GM12865 (cell line): Measurements from ENCODE around the gene IBA57.
"Not testable (repeated sequence)": the region's sequence is repeated elsewhere in the genome, so short reads cannot be mapped to it uniquely, and the experiment has no call there.

Experiments
- DNase-seq: peaks from one replicate; pipeline ENCODE4 v3.0.0; 2010; ENCODE audit warnings: low read depth
- H3K4me3 ChIP-seq: 2 replicates; pipeline ENCODE4 v1.5.1; 2011; ENCODE audit warnings: mild to moderate bottlenecking, low read depth, low read length, control low read depth
- CTCF ChIP-seq: IDR thresholded peaks from 2 replicates; pipeline ENCODE4 v1.5.1; 2011; ENCODE audit warnings: low read length, control low read depth, low read depth, inconsistent platforms; ENCODE audit not compliant: insufficient read depth; ENCODE audit errors: missing control alignments

Gene IBA57

GRCh38 chr1:228217551-228218344, 52.1 kb downstream of the IBA57 start:
- no peak for DNase-seq
- TF ChIP-seq CTCF: no peak
- no peak overlapping the region for H3K4me3 ChIP-seq

DNA sequence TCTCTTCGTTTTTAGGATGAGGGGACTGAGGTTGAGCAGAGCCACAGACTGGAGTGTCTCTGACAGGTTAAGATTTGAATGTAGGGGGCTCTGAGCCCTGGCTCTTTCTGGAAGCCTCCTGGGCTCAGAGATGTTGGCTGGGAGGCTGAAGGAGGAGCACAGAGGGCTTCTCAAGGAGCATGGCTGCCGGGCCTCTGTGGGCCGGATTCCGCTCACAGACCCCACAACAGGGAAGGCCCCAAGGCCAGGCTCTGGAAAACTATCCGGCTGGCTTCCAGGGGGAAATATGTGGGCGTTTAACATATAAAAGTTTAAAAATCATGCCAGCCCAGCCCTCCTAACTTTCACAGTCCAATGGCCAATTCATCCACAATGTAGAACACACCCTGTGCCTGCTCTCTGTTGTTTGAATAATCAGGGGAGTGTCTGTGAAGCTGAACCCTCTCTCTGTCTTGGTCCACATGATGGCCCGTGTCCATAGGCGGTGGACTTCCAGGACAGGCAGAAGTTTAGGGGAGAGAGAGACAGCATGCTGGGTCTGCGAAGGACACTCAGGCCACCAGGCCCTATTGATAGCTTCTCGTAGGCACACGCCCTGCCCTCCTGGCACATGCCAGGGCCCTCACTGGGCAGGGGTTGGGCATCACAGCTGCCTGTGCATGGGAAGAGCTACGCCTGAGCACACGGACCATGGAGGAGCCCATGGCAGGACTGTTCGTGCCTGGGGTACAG, 53.1 kb downstream of the IBA57 start:
- H3K4me3 ChIP-seq: no peak overlapping the region
- DNase-seq: no peak
- TF ChIP-seq CTCF: no peak

- TF ChIP-seq CTCF: no peak
Measured at GRCh38 chr1:228219245-228219961, 53.8 kb downstream of the IBA57 start.

DNA sequence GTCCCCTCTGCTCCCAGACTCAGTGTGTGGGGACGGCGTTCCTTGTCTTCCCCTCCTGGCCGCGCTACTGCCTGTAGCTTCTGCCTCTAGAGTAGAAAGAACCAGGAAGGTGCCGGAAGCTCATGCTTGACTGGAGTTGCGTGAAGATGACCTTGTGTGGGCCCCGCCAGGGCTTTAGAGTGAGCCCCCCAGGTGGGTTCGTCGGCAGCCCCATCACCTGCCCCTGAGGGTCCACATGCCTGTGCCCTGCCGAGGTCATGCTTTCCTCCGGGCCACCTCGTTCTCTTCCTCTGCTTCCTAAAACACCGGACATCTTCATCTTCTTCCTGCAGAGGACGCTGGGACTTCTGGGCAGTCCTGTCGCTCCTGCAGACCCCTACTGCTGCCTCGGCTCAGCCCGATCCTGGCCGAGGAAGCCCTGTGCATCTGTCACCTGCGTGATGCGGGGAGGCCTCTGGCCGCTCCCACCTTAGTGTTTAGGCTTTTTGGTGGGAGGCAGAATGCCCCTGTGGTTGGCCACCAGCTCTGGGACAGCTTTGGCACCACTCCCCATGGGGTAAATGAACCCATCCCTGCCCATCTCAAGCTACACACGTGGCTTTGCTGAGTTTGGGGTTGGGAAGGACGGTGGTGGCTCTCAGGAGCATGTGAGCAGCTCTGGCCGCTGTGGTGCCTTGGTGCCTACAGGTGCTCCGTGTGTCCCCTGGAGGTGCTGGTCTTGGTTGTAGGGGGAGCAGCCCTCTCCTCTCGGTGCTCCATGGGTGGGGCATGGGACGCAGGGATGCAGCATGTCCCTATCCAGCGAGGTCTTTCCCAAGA, 54.6 kb downstream of the IBA57 start:
- DNase-seq: no peak
- H3K4me3 ChIP-seq: no peak overlapping the region
- TF ChIP-seq CTCF: no peak

More at GRCh38 chr1:228219245-228219961, 53.8 kb downstream of the IBA57 start:
- H3K4me3 ChIP-seq: no peak overlapping the region
- DNase-seq: no peak

- DNase-seq, H3K4me3 ChIP-seq: not testable (repeated sequence)
Measured at GRCh38 chr1:228221097-228221496, 55.5 kb downstream of the IBA57 start.

DNA sequence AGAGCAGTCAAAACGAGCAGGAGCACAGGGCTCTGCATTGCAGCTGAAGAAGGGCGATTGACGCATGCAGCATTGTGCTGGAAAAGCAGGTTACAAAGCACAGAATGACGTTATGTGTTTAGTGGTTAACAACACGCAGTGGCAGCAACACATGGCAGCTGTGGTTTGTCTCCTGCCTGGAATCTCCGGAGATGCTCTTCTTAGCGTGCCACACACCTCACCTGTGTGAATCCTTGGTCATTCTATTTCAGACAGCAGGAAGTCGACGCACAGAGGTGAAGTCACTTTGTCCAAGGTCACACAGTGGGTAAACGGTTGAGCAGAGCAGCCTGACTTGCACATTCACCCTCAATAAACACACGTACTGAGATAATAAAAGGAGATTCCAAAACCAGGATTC, 56.9 kb downstream of the IBA57 start:
- no peak overlapping the region for H3K4me3 ChIP-seq
- no peak for TF ChIP-seq CTCF
- no peak for DNase-seq
